K562 (cell line): ENCODE results near the gene PRM1. TPM values are rescaled to one million over a fixed set of nuclear protein-coding genes. Genes with fewer than 3 reads are reported as not detected.

Source experiments
- BCOR ChIP-seq: fragments of 450-650 bp; IDR thresholded peaks from 2 replicates; pipeline ENCODE4 v1.6.1; 2016
- CBFA2T2 ChIP-seq: fragments of 450-650 bp; conservative IDR thresholded peaks from 2 replicates; pipeline ENCODE4 v1.6.1; 2017; ENCODE audit warnings: mild to moderate bottlenecking
- CBX1 ChIP-seq: sonication (generic); IDR thresholded peaks from 2 replicates; pipeline ENCODE4 v1.6.1; 2016; ENCODE audit warnings: antibody characterized with exemption, low read depth, mild to moderate bottlenecking
- CHD1 ChIP-seq: fragments of 200-600 bp; sonication (generic); IDR thresholded peaks from one replicate; pipeline ENCODE4 v1.6.1; 2012; ENCODE audit warnings: mild to moderate bottlenecking, moderate library complexity, low read length, inconsistent platforms
- ETS1 ChIP-seq: conservative IDR thresholded peaks from 2 replicates; pipeline ENCODE4 v1.6.1; 2011; ENCODE audit warnings: low read depth, mild to moderate bottlenecking, low read length; ENCODE audit not compliant: control insufficient read depth
- HDAC2 ChIP-seq: fragments of 450-650 bp; IDR thresholded peaks from 2 replicates; pipeline ENCODE4 v1.6.1; 2016; ENCODE audit warnings: mild to moderate bottlenecking
- ILF3 ChIP-seq: fragments of 450-650 bp; IDR thresholded peaks from 2 replicates; pipeline ENCODE4 v1.6.1; 2018; ENCODE audit warnings: antibody characterized with exemption, mild to moderate bottlenecking, moderate library complexity, borderline replicate concordance
- KDM5B ChIP-seq: fragments of 200-600 bp; sonication (generic); IDR thresholded peaks from 2 replicates; pipeline ENCODE4 v1.6.1; 2012; ENCODE audit warnings: low read depth, mild to moderate bottlenecking, moderate library complexity, low read length, control low read depth, inconsistent platforms; ENCODE audit not compliant: insufficient replicate concordance
- MLLT1 ChIP-seq, 2 experiments: fragments of 450-650 bp; IDR thresholded peaks; 2 replicates each; pipeline ENCODE4 v1.6.1; 2016
- MTA1 ChIP-seq: fragments of 450-650 bp; IDR thresholded peaks from 2 replicates; pipeline ENCODE4 v1.6.1; 2017; ENCODE audit warnings: borderline replicate concordance
- NCOA4 ChIP-seq: fragments of 450-650 bp; IDR thresholded peaks from 2 replicates; pipeline ENCODE4 v1.6.1; 2018; ENCODE audit warnings: mild to moderate bottlenecking; ENCODE audit not compliant: partially characterized antibody
- NFATC3 ChIP-seq: fragments of 450-650 bp; IDR thresholded peaks from 2 replicates; pipeline ENCODE4 v1.6.1; 2017; ENCODE audit warnings: mild to moderate bottlenecking
- RBM25 ChIP-seq: fragments of 200-400 bp; formaldehyde crosslinking; IDR thresholded peaks from 2 replicates; pipeline ENCODE4 v1.6.1; 2018; ENCODE audit warnings: low read length, low read depth, moderate library complexity; ENCODE audit not compliant: severe bottlenecking
- SAFB ChIP-seq: fragments of 200-400 bp; formaldehyde crosslinking; IDR thresholded peaks from 2 replicates; pipeline ENCODE4 v1.6.1; 2017; ENCODE audit warnings: low read depth, low read length, borderline replicate concordance
- SMAD3 ChIP-seq: fragments of 450-650 bp; formaldehyde crosslinking; conservative IDR thresholded peaks from 2 replicates; pipeline ENCODE4 v1.4.0; 2020; ENCODE audit warnings: mild to moderate bottlenecking
- ZNF384 ChIP-seq: IDR thresholded peaks from 2 replicates; pipeline ENCODE4 v1.6.1; 2012; ENCODE audit warnings: low read depth, low read length, improper control_type of control experiment
- polyA plus RNA-seq, 8 experiments: library from polyadenylated mRNA; depleted of rRNA in 4 of 8; stranded (reverse) in 5 of 8; unstranded in 3 of 8; fragments of >200 nt; fragmentation: Nextera tagmentation in 2 of 8; fragmentation: Illumina TruSeq in 1 of 8; extraction: Ambion mirVana in 2 of 8; extraction: Trizol in 1 of 8; gene quantifications; 2 replicates each; pipeline versions ENCODE4 v1.2.1 to v1.2.3, GENCODE V29; 2011 to 2014; ENCODE audit warnings: inconsistent platforms in 1 of 8, missing spikeins in 1 of 8
- total RNA-seq, 7 experiments: library from RNA; depleted of rRNA in 6 of 7; stranded (reverse); fragments of >200 nt in 6 of 7; fragmentation: Illumina TruSeq in 2 of 7; extraction: Trizol in 2 of 7; gene quantifications; 2 replicates each; pipeline versions ENCODE4 v1.2.1 to v1.2.3, GENCODE V29; 2011 to 2021; ENCODE audit warnings: low replicate concordance in 1 of 7
- TF ChIP-seq, protein P1 (sequence below): sonication (generic); formaldehyde crosslinking; IDR thresholded peaks from 2 replicates; pipeline ENCODE4 v1.8.1; 2023; ENCODE audit warnings: mild to moderate bottlenecking, missing genetic modification reagents

The PRM1 gene
- total and polyA plus RNA-seq, 9 of the 15 experiments (the other 6 are each of a cell fraction or from before 2014, with no cell fraction given) = not detected

GRCh38 chr16:11253009-11253994 is 27.8 kb downstream of the PRM1 start (continued):
- TF ChIP-seq MTA1 = no peak
- TF ChIP-seq SAFB = no peak
- TF ChIP-seq NFATC3 = no peak
- TF ChIP-seq HDAC2 = 0 out of 2 replicates have a peak, but pooled peaks have one; percentile 53
- no peak for TF ChIP-seq RBM25
- TF ChIP-seq ILF3 = no peak
- TF ChIP-seq SMAD3 (CRISPR knock-in tag) = no peak
- TF ChIP-seq NCOA4 = no peak
- TF ChIP-seq ZNF384 = no peak
- TF ChIP-seq CHD1 = peak; percentile 61
- TF ChIP-seq BCOR = 0 out of 2 replicates have a peak, but pooled peaks have one; percentile 4
- 0 out of 2 replicates have a peak, but pooled peaks have one; percentile 9 for TF ChIP-seq CBFA2T2
- TF ChIP-seq, protein P1, sequence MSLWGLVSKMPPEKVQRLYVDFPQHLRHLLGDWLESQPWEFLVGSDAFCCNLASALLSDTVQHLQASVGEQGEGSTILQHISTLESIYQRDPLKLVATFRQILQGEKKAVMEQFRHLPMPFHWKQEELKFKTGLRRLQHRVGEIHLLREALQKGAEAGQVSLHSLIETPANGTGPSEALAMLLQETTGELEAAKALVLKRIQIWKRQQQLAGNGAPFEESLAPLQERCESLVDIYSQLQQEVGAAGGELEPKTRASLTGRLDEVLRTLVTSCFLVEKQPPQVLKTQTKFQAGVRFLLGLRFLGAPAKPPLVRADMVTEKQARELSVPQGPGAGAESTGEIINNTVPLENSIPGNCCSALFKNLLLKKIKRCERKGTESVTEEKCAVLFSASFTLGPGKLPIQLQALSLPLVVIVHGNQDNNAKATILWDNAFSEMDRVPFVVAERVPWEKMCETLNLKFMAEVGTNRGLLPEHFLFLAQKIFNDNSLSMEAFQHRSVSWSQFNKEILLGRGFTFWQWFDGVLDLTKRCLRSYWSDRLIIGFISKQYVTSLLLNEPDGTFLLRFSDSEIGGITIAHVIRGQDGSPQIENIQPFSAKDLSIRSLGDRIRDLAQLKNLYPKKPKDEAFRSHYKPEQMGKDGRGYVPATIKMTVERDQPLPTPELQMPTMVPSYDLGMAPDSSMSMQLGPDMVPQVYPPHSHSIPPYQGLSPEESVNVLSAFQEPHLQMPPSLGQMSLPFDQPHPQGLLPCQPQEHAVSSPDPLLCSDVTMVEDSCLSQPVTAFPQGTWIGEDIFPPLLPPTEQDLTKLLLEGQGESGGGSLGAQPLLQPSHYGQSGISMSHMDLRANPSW = no peak
- peak; percentile 66 for TF ChIP-seq KDM5B
- TF ChIP-seq MLLT1 (IDR thresholded peaks at IDR 0.05) = 0 out of 4 replicates have a peak, but pooled peaks of 1 of the 2 experiments have one; percentile 35
- no peak for TF ChIP-seq CBX1
- TF ChIP-seq ETS1 = no peak
- TF ChIP-seq, all 486 proteins: peak for 14
